Heart left ventricle (tissue), 16 donors: ENCODE results near the gene RAD51. TPM values are rescaled to one million over a fixed set of nuclear protein-coding genes. Genes with fewer than 3 reads are reported as not detected.

ENCODE experiments used
- ATAC-seq, 4 donors: fragments of 200-7000 bp; cut with Tn5 transposase; one replicate each; pipeline ENCODE4 v1.9.1; 2020 to 2022; ENCODE audit warnings: moderate library complexity in 4 of 4, mild to moderate bottlenecking in 3 of 4, moderate number of reproducible peaks in 1 of 4
- DNase-seq, 5 donors: peaks; one replicate each; pipeline ENCODE4 v3.0.0-alpha.2; 2020
- H3K27ac ChIP-seq, 12 donors: fragments of 200-600 bp; sonication (generic) in 4 of 12; one replicate each; pipeline versions ENCODE4 v1.5.0 to v1.8.0; 2016 to 2022; ENCODE audit warnings: mild to moderate bottlenecking in 2 of 12
- H3K27me3 ChIP-seq, 9 donors: fragments of 200-600 bp; sonication (generic) in 2 of 9; one replicate each; pipeline versions ENCODE4 v1.5.1 to v1.8.0; 2016 to 2022; ENCODE audit warnings: mild to moderate bottlenecking in 3 of 9
- H3K36me3 ChIP-seq, 9 donors: fragments of 200-600 bp; sonication (generic) in 2 of 9; one replicate each; pipeline versions ENCODE4 v1.5.0 to v1.8.0; 2018 to 2022; ENCODE audit warnings: mild to moderate bottlenecking in 2 of 9
- H3K4me1 ChIP-seq, 12 donors: fragments of 200-600 bp; sonication (generic) in 4 of 12; one replicate each; pipeline versions ENCODE4 v1.5.0 to v1.8.0; 2016 to 2022; ENCODE audit warnings: mild to moderate bottlenecking in 3 of 12
- H3K4me3 ChIP-seq, 12 donors: fragments of 200-600 bp; sonication (generic) in 4 of 12; one replicate each; pipeline versions ENCODE4 v1.5.0 to v1.8.0; 2017 to 2022; ENCODE audit warnings: mild to moderate bottlenecking in 9 of 12, moderate library complexity in 4 of 12
- H3K9me3 ChIP-seq, 12 donors: fragments of 200-600 bp; sonication (generic) in 4 of 12; one replicate each; pipeline versions ENCODE4 v1.5.0 to v1.8.0; 2016 to 2022; ENCODE audit warnings: mild to moderate bottlenecking in 1 of 12
- POLR2A ChIP-seq, 2 donors: fragments of 450-650 bp; IDR thresholded peaks; one replicate each; pipeline ENCODE4 v1.6.1; 2017; ENCODE audit warnings: antibody characterized with exemption in 2 of 2, mild to moderate bottlenecking in 2 of 2, moderate library complexity in 2 of 2
- WGBS, 4 donors: extraction: QIAGEN DNeasy Blood & Tissue Kit in 2 of 4; methylation state at CpG; one replicate each; pipeline versions ENCODE4 v1.1.5 to v1.1.7; 2013 to 2018; 5-methylcytosine and 5-hydroxymethylcytosine counted together
- intact Hi-C, 10 donors: fragments of 100-400 bp; cut with DNase I; formaldehyde crosslinking; loops; one replicate each; pipeline versions ENCODE4 v1.11.1 to v1.14.2; 2022
- long read RNA-seq, 3 donors: library from polyadenylated mRNA; unstranded; transcript quantifications; one replicate each; pipeline ENCODE4 v2.0.0, GENCODE V29; 2020 to 2021
- polyA plus RNA-seq, 2 donors: library from polyadenylated mRNA; stranded (reverse); fragments of 200-250 nt; gene quantifications; one replicate each; pipeline ENCODE4 v1.2.3, GENCODE V29; 2013
- total RNA-seq, 9 donors: library from RNA; depleted of rRNA in 2 of 9; stranded (reverse); fragments of >200 nt in 2 of 9; fragmentation: NEBNext Ultra II Directional in 3 of 9; extraction: Animal tissue kit (Norgen Biotek cat#: 25700) in 3 of 9; gene quantifications; one replicate each; pipeline versions ENCODE4 v1.1.0 to v1.2.4, GENCODE V29; 2016 to 2023
- TF ChIP-seq, protein P1 (sequence below), 12 donors: fragments of 200-600 bp; sonication (generic) in 4 of 12; IDR thresholded peaks; one replicate each; pipeline versions ENCODE4 v1.5.0 to v1.8.0; 2018 to 2022; ENCODE audit warnings: antibody characterized with exemption in 12 of 12, mild to moderate bottlenecking in 5 of 12
- donor health status: ischemic (EF 13 %, LVEDD 7.1; RV severe dilation, severe dysfunction).
- donor health status: healthy with polysubstance abuse.
- donor health status: DM: no; HTN: yes; CAD: no.
- donor health status: DM: no; HTN: no; CAD: no.
- donor health status: ischemic (EF 25% LVEDD 6.9; RV normal size, moderate dysfunction).
- donor health status: ischemic (EF 25% LVEDD 5.7; RV mildly dilated, moderate dysfunction).
- donor health status: healthy.
- donor health status: DM: yes; HTN: yes; CAD: no.
- donor health status: ischemic (EF 35%, LVEDD 5.7; RV mildly dilated, moderate dysfunction).
- donor health status: nonischemic (EF 11% LVEDD 7.7; RV severe dilation, severe dysfunction).
- donor health status: DM: yes; HTN: yes; CAD: no.
- donor health status: PGD.
- donor health status: ischemic (EF 29% LVEDD 5.4; RV normal size, mild dysfunction).
- donor health status: nonischemic (EF 23%, LVEDD 6.1; RV moderate dilation, normal function).

Gene RAD51
- 1 to 10 TPM in 3 of 9 donors, under 1 TPM in 4, not detected in 2; 0.48 to 3.9 (median 0.65) TPM for total RNA-seq
- polyA plus RNA-seq: under 1 TPM; 0.15 to 0.36 TPM
- long read RNA-seq, donor 1, partial matches to known transcripts: 0 of 3 reads
- long read RNA-seq, donor 1, other reads (novel, unspliced or antisense): 0 of 3 reads
- long read RNA-seq, donor 2, partial matches to known transcripts: 0 of 3 reads
- long read RNA-seq, donor 2, other reads (novel, unspliced or antisense): 0 of 3 reads
- long read RNA-seq, donor 3, partial matches to known transcripts: 0 of 4 reads
- long read RNA-seq, donor 3, other reads (novel, unspliced or antisense): 1 of 4 reads

DNA sequence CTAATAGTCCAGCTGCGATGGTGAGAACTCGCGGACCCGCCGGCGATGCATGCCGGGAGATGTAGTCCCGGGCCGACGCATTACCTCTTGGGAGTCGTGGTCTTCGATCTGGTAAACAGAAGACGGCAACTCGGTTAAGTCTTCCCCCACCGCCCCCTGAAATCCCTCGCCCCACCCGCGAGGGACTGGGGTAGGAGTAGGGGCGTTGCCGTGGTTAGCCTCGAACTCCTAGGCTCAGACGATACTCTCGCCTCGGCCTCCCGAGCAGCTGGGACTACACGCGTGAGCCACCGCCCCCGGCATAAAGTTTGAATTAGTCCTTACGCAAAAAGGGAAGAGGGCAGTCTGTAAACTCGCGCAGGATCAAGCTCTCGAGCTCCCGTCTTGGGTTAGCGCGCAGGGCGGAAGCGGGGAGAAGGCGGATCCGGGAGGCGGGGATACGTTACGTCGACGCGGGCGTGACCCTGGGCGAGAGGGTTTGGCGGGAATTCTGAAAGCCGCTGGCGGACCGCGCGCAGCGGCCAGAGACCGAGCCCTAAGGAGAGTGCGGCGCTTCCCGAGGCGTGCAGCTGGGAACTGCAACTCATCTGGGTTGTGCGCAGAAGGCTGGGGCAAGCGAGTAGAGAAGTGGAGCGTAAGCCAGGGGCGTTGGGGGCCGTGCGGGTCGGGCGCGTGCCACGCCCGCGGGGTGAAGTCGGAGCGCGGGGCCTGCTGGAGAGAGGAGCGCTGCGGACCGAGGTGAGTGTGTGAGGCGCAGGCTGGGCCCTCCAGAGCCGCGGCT, at the start of gene RAD51:
RAD51 (plus strand) TSS at position 487 of the 781 bp plus-strand sequence. CDS start 3,585 bp downstream, outside the sequence.
- TF ChIP-seq, protein P1, sequence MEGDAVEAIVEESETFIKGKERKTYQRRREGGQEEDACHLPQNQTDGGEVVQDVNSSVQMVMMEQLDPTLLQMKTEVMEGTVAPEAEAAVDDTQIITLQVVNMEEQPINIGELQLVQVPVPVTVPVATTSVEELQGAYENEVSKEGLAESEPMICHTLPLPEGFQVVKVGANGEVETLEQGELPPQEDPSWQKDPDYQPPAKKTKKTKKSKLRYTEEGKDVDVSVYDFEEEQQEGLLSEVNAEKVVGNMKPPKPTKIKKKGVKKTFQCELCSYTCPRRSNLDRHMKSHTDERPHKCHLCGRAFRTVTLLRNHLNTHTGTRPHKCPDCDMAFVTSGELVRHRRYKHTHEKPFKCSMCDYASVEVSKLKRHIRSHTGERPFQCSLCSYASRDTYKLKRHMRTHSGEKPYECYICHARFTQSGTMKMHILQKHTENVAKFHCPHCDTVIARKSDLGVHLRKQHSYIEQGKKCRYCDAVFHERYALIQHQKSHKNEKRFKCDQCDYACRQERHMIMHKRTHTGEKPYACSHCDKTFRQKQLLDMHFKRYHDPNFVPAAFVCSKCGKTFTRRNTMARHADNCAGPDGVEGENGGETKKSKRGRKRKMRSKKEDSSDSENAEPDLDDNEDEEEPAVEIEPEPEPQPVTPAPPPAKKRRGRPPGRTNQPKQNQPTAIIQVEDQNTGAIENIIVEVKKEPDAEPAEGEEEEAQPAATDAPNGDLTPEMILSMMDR (IDR thresholded peaks at IDR 0.05): no peak
- TF ChIP-seq POLR2A (IDR thresholded peaks at IDR 0.05): peak in 1 of 2 donors; percentile 74
- peaks cover 0 to 21% (median 14%) of the 10 kb centered on the region in 12 donors for H3K4me1 ChIP-seq
- no peaks in the 10 kb centered on the region for H3K27me3 ChIP-seq
- peak; percentile 97 to 99 (median 99) for ATAC-seq
- DNase-seq: peak; percentile 93 to 95 (median 95)
- WGBS, 4 donors: 0 to 1% (median 1%) methylated on average over 61 to 81 of the region's 81 CpGs
- H3K4me3 ChIP-seq: peak within 1 kb of the TSS; percentile 63 to 96 (median 84)
- intact Hi-C loops: loop anchor here in 6 of 10 donors (1.0 to 10.0 kb wide), 7 partner anchors 52 to 200 kb away; partner anchors contain the start of genes VPS18 (in 4 of the 6), KNL1 (in 3 of the 6) and RMDN3 (in 3 of the 6)
- H3K9me3 ChIP-seq: no peaks in the 10 kb centered on the region
- peak within 1 kb of the TSS; percentile 93 to 100 (median 99) for H3K27ac ChIP-seq
- peaks cover 0 to 21% (median 9%) of the 10 kb centered on the region in 9 donors for H3K36me3 ChIP-seq

DNA sequence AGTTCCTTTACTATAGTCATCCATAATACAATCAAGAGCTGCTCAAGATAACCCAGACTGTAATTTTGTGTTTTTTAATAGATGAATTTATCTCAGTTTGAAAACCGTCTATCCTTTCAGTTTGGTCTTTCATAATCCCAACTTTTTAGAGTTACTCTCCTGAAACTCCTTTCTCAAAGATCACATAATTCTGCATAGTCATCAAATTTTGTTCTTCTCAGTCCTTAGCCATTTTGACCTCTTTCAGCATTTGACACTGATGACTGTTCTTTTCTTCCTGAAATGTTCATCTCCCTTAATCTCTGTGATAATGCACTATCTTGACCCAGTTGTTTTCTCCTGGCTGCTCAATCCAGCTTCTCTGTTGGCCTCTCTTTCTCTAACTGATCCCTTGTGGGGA, 47.5 kb upstream of the RAD51 start:
- WGBS, 4 donors: 92 to 99% (median 93%) methylated on average over 1 of the region's 1 CpG
- TF ChIP-seq, protein P1 (IDR thresholded peaks at IDR 0.05): no peak
- no peak for TF ChIP-seq POLR2A (IDR thresholded peaks at IDR 0.05)
- H3K27ac ChIP-seq: no peak overlapping the region
- no peaks in the 10 kb centered on the region for H3K4me1 ChIP-seq
- intact Hi-C loops: no loop called here
- ATAC-seq (no peak), DNase-seq (no peak)
- no peaks in the 10 kb centered on the region for H3K9me3 ChIP-seq
- peaks cover 0 to 7% (median 0%) of the 10 kb centered on the region in 9 donors for H3K36me3 ChIP-seq
- no peaks in the 10 kb centered on the region for H3K27me3 ChIP-seq
- H3K4me3 ChIP-seq: no peak overlapping the region

DNA sequence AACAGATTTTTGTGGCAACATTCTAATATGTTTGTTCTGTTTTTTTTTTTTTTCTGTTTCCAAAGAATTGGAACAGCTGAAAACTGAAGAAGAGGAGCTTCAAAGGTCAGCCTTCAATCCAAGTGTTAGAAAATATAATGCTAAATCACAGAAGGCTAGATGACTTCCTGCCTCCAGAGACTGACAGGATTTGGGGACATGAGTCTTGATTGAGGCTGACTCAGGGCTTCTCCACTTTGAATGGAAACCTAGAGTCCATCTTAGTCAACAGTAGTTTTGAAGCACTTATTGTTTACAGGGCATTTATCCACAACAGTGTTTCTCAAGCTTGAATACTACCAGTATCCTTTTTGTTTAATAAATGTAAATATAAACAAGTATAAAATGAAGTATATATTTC, 44.5 kb upstream of the RAD51 start:
- Histone ChIP-seq H3K27me3 (no peaks in the 10 kb centered on the region), H3K4me1 (no peaks in the 10 kb centered on the region), H3K27ac (no peak overlapping the region), H3K4me3 (no peak overlapping the region), H3K36me3 (peaks cover 0 to 6% (median 0%) of the 10 kb centered on the region in 9 donors), H3K9me3 (no peaks in the 10 kb centered on the region)
- intact Hi-C loops: no loop called here
- no peak for TF ChIP-seq POLR2A (IDR thresholded peaks at IDR 0.05)
- TF ChIP-seq, protein P1 (IDR thresholded peaks at IDR 0.05): no peak
- DNase-seq (no peak), ATAC-seq (no peak)

DNA sequence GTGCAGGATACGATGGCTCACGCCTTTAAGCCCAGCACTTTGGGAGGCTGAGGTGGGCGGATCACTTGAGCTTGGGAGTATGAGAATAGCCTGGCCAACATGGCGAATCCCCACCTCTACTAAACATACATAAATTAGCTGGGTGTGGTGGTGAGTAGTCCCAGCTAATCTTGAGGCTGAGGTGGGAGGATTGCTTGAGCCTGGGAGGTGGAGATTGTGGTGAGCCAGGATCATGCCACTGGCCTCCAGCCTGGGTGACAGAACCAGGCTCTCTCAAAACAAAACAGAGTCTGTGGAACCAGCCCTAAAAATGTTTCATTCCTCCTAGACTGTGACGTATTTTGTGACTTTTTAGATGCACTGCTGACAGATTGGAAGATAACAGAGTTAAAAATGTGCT, 34.3 kb upstream of the RAD51 start:
- DNase-seq (no peak), ATAC-seq (no peak)
- intact Hi-C loops: no loop called here
- Histone ChIP-seq H3K36me3 (peaks cover 0 to 9% (median 0%) of the 10 kb centered on the region in 9 donors), H3K4me3 (no peak overlapping the region), H3K4me1 (no peaks in the 10 kb centered on the region), H3K27ac (no peak overlapping the region), H3K9me3 (no peaks in the 10 kb centered on the region), H3K27me3 (no peaks in the 10 kb centered on the region)
- no peak for TF ChIP-seq POLR2A (IDR thresholded peaks at IDR 0.05)
- TF ChIP-seq, protein P1 (IDR thresholded peaks at IDR 0.05): no peak
- WGBS, 4 donors: 95 to 98% (median 96%) methylated on average over 5 of the region's 5 CpGs
